Subcutaneous abdominal adipose tissue (tissue), 5 donors: ENCODE results near the gene ZFYVE28.

Source experiments
- H3K27ac ChIP-seq: one replicate; pipeline ENCODE4 v1.7.0; 2013; ENCODE audit warnings: low read depth, mild to moderate bottlenecking, inconsistent platforms, low read length, moderate library complexity
- H3K27me3 ChIP-seq, 5 donors: one replicate each; pipeline ENCODE4 v1.7.0; 2013; ENCODE audit warnings: low read length in 5 of 5, inconsistent platforms in 1 of 5; ENCODE audit not compliant: control insufficient read depth in 5 of 5, insufficient read depth in 4 of 5
- H3K36me3 ChIP-seq, 5 donors: one replicate each; pipeline ENCODE4 v1.7.0; 2013; ENCODE audit warnings: low read length in 5 of 5; ENCODE audit not compliant: control insufficient read depth in 5 of 5, insufficient read depth in 5 of 5
- H3K4me1 ChIP-seq, 5 donors: one replicate each; pipeline ENCODE4 v1.7.0; 2013; ENCODE audit warnings: low read length in 5 of 5, mild to moderate bottlenecking in 3 of 5, moderate library complexity in 1 of 5; ENCODE audit not compliant: control insufficient read depth in 5 of 5, insufficient read depth in 5 of 5
- H3K4me3 ChIP-seq, 5 donors: one replicate each; pipeline ENCODE4 v1.7.0; 2013; ENCODE audit warnings: low read length in 5 of 5, low read depth in 1 of 5
- H3K9ac ChIP-seq, 5 donors: one replicate each; pipeline ENCODE4 v1.7.0; 2013; ENCODE audit warnings: low read length in 5 of 5, mild to moderate bottlenecking in 4 of 5, moderate library complexity in 3 of 5
- H3K9me3 ChIP-seq, 5 donors: one replicate each; pipeline ENCODE4 v1.7.0; 2013; ENCODE audit warnings: low read length in 5 of 5; ENCODE audit not compliant: control insufficient read depth in 5 of 5
- donor health status: healthy.
- donor health status: healthy.
- donor health status: healthy.
- donor health status: healthy.
- donor health status: healthy.

Gene ZFYVE28

DNA sequence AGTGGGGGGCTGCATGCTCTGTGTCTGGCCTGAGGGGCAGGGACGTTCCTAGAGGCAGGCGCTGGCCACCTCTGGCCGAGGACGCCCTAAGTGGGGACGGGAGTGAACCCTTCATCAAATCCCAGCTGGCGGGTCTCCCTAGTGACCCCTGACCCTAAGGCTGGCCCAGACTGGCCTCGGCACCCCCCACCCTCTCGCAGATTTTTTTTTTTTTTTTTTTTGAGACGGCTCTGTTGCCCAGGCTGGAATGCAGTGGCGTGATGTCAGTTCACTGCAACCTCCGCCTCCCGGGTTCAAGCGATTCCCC lies 155.5 kb downstream of the ZFYVE28 start:
- H3K36me3 ChIP-seq = peaks cover 0 to 13% (median 11%) of the 10 kb centered on the region in 5 donors
- H3K27ac ChIP-seq = peak overlapping the region; percentile 75
- H3K4me3 ChIP-seq = peak overlapping the region in 4 of 5 donors; percentile 63 to 73 (median 68)
- peaks cover 9 to 73% (median 66%) of the 10 kb centered on the region in 5 donors for H3K4me1 ChIP-seq
- H3K27me3 ChIP-seq = no peaks in the 10 kb centered on the region
- no peaks in the 10 kb centered on the region for H3K9me3 ChIP-seq
- peak overlapping the region; percentile 48 to 91 (median 77) for H3K9ac ChIP-seq

DNA sequence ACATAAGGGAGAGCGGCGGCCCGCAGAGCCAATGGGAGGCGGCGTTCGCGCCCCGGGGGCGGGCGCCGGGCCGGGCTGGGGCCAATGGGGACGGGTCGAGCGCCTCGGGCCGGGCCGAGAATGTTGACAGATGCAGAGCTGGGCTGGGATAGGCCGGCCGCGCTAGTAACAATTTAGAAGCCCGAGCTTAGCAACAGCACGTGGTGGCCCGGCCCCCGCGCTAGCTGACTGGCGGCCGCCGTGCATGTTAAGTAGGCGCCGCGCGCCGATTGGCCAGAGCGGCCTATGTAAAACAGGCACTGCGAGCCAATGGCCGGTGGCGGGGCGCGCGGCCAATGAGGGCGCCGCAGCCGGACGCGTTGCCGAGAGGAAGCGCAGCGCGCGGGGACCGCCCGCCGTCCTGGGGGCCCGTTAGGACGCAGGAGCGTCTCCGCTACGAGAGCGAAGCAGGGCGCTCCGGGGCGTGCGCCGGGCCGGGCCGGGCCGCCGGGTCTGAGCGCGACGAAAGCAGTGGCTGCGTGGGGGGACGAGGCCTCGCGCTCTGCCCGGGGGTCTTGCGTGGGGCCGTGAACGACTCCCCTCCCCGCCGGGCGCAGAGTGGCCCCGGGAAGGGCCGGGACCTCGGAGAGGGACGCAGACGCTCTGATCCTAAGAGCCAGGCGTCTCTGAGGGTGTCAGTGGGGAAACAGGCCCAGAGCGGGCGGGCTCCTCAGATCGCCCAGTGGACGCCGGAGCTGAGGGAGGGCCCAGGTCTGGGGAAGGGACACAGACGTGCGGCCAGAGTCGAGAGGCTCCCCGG lies 156.1 kb downstream of the ZFYVE28 start:
- Histone ChIP-seq H3K27me3 (no peaks in the 10 kb centered on the region), H3K9ac (peak overlapping the region; percentile 48 to 91 (median 77)), H3K9me3 (no peaks in the 10 kb centered on the region), H3K27ac (peak overlapping the region; percentile 75), H3K4me1 (peaks cover 11 to 78% (median 71%) of the 10 kb centered on the region in 5 donors), H3K36me3 (peaks cover 0 to 19% (median 14%) of the 10 kb centered on the region in 5 donors), H3K4me3 (peak overlapping the region in 4 of 5 donors; percentile 63 to 78 (median 68))

DNA sequence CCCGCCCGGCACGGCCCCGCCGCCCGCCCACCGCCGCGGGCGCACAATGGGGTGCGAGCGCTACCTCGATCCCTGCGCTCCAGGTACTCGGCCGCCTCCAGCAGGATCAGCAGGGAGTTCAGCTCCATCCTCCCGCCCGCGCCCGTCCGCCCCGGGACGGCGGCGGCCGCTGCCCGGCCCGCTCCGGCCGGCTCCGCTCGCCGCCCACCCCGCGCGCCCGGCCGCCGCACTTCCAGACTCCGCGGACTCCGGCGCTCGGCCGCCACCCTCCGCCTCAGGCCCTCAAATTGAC lies 156.6 kb downstream of the ZFYVE28 start, which contains the start of gene MXD4:
Gene MXD4 (minus strand): TSS at position 257 of the 292 bp plus-strand sequence. CDS start 129 bp downstream, at position 128.
- H3K27me3 ChIP-seq = no peaks in the 10 kb centered on the region
- no peaks in the 10 kb centered on the region for H3K9me3 ChIP-seq
- peaks cover 14 to 83% (median 76%) of the 10 kb centered on the region in 5 donors for H3K4me1 ChIP-seq
- H3K9ac ChIP-seq = peak within 1 kb of the TSS; percentile 48 to 91 (median 83)
- H3K36me3 ChIP-seq = peaks cover 0 to 20% (median 16%) of the 10 kb centered on the region in 5 donors
- peak within 1 kb of the TSS; percentile 75 for H3K27ac ChIP-seq
- H3K4me3 ChIP-seq = peak within 1 kb of the TSS; percentile 68 to 82 (median 78)

DNA sequence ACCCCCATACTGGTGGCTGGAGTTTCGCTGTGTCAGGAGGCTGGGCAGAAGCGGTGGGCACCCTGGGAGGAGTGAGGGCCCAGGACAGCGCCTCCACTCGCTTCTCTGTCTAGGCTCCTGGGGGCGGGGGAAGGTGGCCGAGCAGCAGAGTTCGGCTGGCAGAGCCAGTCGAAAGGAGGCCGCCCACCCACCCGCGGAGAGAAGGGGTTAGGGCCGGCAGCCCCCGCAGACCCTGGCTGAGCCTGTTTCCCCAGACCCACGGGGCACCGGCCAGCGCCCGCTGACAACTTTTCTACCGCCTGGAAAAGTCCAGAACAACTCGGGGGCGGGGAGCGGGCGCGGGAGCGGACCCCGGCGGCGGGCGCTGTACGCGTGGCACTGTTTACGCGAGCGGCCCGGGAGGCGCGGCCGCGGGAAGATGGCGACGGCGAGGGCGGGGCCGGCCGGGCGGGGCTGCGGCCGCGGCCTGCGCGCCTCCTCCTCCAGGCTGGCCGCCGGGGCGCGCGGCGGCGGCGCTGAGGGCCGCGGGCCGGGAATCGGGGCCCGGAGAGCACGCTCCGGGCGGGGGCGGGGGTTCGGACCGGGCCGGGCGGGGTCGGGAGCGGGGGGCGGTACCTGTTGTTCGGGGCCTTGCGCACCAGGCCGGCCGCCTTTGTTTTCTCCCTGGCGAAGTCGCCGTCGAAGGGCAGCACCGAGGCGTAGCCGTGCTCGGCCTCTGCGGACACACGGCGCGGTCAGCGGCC lies 157.2 kb downstream of the ZFYVE28 start:
- Histone ChIP-seq H3K27ac (peak overlapping the region; percentile 75), H3K9ac (peak overlapping the region in 4 of 5 donors; percentile 83 to 86 (median 84)), H3K9me3 (no peaks in the 10 kb centered on the region), H3K4me1 (peaks cover 14 to 86% (median 76%) of the 10 kb centered on the region in 5 donors), H3K4me3 (peak overlapping the region; percentile 68 to 82 (median 78)), H3K36me3 (peaks cover 0 to 20% (median 16%) of the 10 kb centered on the region in 5 donors), H3K27me3 (no peaks in the 10 kb centered on the region)

DNA sequence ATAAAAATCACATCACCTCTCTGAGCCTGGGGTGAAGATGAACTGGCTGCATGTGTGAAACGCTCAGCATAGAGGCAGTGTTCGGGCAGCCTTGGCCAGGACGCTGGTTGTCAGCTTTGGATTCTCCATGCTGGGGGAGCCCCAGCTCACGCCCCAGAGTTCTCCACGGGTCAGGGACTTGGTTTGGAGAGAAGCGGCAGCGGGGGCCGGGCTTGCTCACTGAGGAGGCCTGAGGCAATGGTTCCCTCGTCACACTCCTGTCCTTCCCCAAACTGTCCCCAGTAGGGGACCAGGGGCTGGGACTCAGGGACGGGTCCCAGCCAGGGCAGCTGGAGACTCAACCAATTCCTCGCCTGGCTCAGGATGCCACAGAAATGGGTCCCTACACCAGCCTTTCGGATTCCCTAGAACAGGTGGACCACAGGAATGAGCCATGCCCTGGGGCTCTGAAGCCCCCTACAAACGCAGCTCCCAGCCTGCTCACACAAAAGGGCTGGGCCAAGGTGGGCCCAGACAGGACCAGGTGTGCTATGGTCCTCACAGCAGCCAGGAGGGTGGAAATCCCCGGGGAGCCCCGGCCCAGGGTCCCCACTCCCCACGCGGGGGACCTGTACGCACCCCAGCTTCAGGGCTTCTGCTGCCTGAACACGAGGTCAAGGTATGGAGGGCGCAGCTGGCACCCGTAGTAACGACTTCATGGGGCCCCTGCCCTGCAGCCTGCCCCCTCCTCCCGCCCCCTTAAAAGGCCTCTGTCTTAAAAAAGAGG lies 157.9 kb downstream of the ZFYVE28 start:
- H3K27ac ChIP-seq = peak overlapping the region; percentile 75
- peaks cover 13 to 86% (median 76%) of the 10 kb centered on the region in 5 donors for H3K4me1 ChIP-seq
- peaks cover 0 to 20% (median 16%) of the 10 kb centered on the region in 5 donors for H3K36me3 ChIP-seq
- peak overlapping the region; percentile 68 to 82 (median 78) for H3K4me3 ChIP-seq
- no peaks in the 10 kb centered on the region for H3K9me3 ChIP-seq
- H3K27me3 ChIP-seq = no peaks in the 10 kb centered on the region
- H3K9ac ChIP-seq = peak overlapping the region; percentile 83 to 89 (median 84)

DNA sequence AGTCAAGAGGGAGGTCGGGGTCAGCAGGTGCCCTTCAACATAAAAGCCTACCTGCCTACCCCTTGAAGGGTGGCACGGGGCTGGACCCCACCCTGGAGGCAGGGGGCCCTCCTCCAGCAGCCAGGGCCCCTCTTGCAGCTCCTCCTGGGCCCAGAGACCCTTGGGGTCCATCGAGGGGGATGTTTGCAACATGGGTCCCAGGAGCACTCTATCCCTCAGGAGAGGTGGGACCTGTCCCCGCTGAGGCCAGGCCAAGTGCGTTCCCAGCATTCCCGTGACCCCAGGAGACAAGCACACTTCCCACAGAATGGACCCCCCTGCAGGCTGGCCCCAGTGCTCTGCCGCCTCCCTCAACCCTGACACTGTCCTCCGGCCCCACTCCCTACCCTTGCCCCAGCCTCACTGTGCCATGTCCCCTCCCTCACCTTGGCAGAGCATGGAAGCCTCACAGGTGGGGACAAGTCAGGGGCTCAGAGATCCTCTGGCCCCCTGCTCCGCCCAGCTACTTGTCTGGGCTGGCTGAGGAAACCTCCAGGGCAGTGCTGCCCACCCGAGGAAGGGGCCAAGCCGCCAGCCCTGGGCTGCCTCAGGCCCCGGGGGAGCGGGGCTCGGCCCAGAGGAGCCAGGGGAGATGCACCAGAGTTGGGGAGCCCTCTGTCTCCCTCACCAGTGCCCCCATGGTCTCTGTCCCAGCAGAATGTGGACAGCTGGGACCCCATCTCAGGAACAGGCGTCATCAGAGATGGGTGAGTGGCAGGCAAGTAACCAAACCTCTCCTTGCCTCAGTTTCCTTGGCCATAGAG lies 158.7 kb downstream of the ZFYVE28 start:
- Histone ChIP-seq H3K9me3 (no peaks in the 10 kb centered on the region), H3K27me3 (no peaks in the 10 kb centered on the region), H3K4me1 (peaks cover 13 to 86% (median 75%) of the 10 kb centered on the region in 5 donors), H3K9ac (peak overlapping the region; percentile 83 to 89 (median 84)), H3K27ac (peak overlapping the region; percentile 75), H3K36me3 (peaks cover 0 to 27% (median 21%) of the 10 kb centered on the region in 5 donors), H3K4me3 (peak overlapping the region; percentile 68 to 82 (median 78))

DNA sequence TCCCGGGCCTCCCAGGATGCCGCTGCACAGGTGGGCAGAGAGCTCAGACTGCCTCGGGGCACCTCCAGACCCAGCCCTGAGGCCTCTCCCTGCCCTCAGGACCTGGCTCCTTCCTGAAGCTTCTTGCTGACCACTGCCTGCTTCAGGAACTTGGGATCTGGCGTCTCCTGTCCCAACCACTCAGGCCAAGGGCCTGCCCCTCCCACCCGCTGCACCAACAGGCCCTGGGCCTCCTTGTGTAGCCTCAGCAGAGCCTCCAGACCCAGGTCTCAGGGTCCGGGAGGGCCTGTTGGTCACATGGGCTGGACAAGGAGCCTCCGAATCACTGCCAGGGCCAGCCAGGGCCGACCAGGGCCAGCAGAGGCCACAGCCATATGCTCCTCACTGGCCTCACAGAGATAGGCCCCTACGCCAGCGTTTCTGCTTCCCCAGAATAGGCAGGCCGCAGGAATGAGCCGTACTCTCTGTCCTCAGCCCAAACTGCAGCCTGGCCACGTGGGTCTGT lies 159.4 kb downstream of the ZFYVE28 start:
- Histone ChIP-seq H3K4me3 (peak overlapping the region in 2 of 5 donors; percentile 78 to 82), H3K27me3 (no peaks in the 10 kb centered on the region), H3K9me3 (no peaks in the 10 kb centered on the region), H3K9ac (peak overlapping the region; percentile 16 to 86 (median 83)), H3K4me1 (peaks cover 13 to 87% (median 76%) of the 10 kb centered on the region in 5 donors), H3K27ac (peak overlapping the region; percentile 75), H3K36me3 (peaks cover 0 to 33% (median 26%) of the 10 kb centered on the region in 5 donors)

DNA sequence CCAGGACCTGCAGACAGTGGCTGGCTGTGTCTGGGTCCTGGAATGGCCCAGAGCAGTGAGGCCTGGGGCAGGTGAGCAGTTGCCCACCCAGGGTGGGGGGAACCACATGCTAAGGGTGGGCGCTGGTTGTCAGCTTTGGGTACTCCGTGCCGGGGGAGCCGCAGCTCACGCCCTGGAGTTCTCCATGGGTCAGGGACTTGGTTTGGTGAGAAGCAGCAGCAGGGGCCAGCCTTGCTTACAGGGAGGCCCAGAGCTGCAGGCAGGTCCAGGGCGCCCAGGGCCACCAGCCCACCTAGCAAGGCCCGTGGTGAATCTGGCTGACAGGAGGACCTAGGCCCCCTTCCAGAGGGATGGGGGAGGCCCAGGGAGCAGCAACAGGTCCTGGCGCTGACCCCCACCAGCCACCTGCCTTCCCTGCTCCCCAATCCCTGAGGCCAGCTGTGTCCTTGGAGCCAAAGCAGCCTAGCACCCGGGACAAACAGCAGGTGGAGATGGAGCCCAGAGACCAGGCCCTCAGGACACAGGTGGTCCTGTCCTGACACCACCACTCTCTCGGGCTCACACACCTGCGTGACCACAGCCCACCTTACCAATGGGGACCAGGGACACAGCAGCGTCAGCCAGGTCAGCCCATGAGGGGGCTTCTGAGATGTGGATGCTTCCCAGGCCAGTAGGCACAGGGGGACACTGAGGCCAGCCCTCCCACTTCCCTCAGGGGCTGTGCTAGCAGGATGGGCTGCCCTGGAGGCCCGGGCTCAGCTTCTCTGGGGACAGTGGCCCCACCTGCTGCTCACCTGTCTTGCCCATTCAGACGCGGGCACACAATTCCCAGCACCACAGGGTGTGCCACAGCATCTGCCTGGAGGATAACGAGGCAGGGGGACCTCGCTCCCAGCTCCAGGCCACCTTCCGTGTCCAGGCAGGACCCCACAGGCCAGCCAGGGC lies 160.1 kb downstream of the ZFYVE28 start:
- Histone ChIP-seq H3K9ac (peak overlapping the region in 4 of 5 donors; percentile 36 to 86 (median 84)), H3K27ac (peak overlapping the region; percentile 75), H3K36me3 (peaks cover 0 to 41% (median 32%) of the 10 kb centered on the region in 5 donors), H3K4me3 (peak overlapping the region in 1 of 5 donors; percentile 82), H3K9me3 (no peaks in the 10 kb centered on the region), H3K4me1 (peaks cover 11 to 84% (median 76%) of the 10 kb centered on the region in 5 donors), H3K27me3 (no peaks in the 10 kb centered on the region)
